ENCODE results near the gene RADIL. TPM values are rescaled to one million over a fixed set of nuclear protein-coding genes. Genes with fewer than 3 reads are reported as not detected.

RADIL gene
- total RNA-seq, 1 donor from 2014 or later, result 0.86 TPM

GRCh38 chr7:4817178-4817901 lies 66.2 kb downstream of the RADIL start:
- Histone ChIP-seq H3K27me3 (ENCODE audit: insufficient read depth, low read length) (no peaks in the 10 kb centered on the region), H3K4me2 (ENCODE audit: low read length) (no peak overlapping the region), H3K9me3 (ENCODE audit: insufficient read depth, low read depth, low read length) (no peaks in the 10 kb centered on the region), H3K36me3 (ENCODE audit: insufficient read depth, low read length) (no peaks in the 10 kb centered on the region), H4K20me1 (ENCODE audit: insufficient read depth, low read length) (no peaks in the 10 kb centered on the region), H3K4me1 (ENCODE audit: insufficient read depth, low read length) (no peaks in the 10 kb centered on the region), H2AFZ (ENCODE audit: low read depth, low read length) (no peak overlapping the region), H3K79me2 (ENCODE audit: insufficient read depth, low read length) (no peaks in the 10 kb centered on the region), H3K4me3 (ENCODE audit: insufficient read depth, low read depth, low read length) (no peak overlapping the region), H3K27ac (ENCODE audit: low read depth, low read length) (no peak overlapping the region), H3K9ac (ENCODE audit: low read length) (no peak overlapping the region)
- DNase-seq (ENCODE audit: low read depth) (no peak), FAIRE-seq (no peak)
- Mint-ChIP-seq H3K36me3 (ENCODE audit: low read depth, unreplicated experiment) (peaks cover 2% of the 10 kb centered on the region), H3K4me1 (ENCODE audit: low read depth, unreplicated experiment) (no peaks in the 10 kb centered on the region), H3K9me3 (ENCODE audit: unreplicated experiment) (peaks cover 12% of the 10 kb centered on the region), H3K27ac (ENCODE audit: unreplicated experiment) (no peak overlapping the region), H3K4me3 (ENCODE audit: unreplicated experiment) (no peak overlapping the region), H3K27me3 (ENCODE audit: low read depth, unreplicated experiment) (peaks cover 29% of the 10 kb centered on the region)
- TF ChIP-seq, protein P1, sequence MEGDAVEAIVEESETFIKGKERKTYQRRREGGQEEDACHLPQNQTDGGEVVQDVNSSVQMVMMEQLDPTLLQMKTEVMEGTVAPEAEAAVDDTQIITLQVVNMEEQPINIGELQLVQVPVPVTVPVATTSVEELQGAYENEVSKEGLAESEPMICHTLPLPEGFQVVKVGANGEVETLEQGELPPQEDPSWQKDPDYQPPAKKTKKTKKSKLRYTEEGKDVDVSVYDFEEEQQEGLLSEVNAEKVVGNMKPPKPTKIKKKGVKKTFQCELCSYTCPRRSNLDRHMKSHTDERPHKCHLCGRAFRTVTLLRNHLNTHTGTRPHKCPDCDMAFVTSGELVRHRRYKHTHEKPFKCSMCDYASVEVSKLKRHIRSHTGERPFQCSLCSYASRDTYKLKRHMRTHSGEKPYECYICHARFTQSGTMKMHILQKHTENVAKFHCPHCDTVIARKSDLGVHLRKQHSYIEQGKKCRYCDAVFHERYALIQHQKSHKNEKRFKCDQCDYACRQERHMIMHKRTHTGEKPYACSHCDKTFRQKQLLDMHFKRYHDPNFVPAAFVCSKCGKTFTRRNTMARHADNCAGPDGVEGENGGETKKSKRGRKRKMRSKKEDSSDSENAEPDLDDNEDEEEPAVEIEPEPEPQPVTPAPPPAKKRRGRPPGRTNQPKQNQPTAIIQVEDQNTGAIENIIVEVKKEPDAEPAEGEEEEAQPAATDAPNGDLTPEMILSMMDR (IDR thresholded peaks at IDR 0.05; ENCODE audit: insufficient read depth, low read depth, low read length), result no peak
- TF ChIP-seq EZH2 (IDR thresholded peaks at IDR 0.05; ENCODE audit: insufficient read depth, low read length), result no peak

DNA sequence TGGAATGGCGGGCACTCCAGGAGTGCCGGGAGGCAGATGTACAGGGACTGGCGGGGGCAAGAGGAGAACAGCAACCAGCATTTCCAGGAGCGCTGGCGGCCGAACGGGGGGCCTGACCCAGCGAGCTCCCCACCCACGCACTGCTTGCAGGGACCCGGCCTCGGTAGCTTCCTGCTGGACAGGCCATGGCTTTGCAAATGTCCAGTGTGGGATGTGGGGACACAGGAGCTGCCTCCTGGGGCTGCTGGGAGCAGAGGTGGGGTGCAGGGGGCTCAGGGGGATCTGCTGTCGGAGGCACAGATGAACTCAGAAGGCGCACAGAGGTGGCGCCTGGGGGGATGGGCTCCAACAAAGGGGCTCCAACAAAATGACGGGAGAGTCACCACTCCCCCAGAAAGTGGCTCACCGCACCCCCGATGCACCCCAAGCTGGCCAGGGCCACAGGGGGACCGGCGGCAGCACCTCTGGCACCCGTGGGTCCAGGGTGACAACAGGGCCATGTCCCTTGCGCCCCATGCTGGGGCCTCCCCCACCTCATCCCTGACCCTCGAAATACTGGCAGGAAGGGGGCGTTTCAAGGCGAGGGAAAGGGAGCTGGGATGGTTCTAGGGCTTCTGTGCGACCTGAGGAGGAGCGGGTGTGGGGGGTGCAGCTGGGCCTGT lies 67.0 kb downstream of the RADIL start:
- Histone ChIP-seq H3K4me1 (ENCODE audit: insufficient read depth, low read length) (no peaks in the 10 kb centered on the region), H3K9me3 (ENCODE audit: insufficient read depth, low read depth, low read length) (no peaks in the 10 kb centered on the region), H3K9ac (ENCODE audit: low read length) (no peak overlapping the region), H4K20me1 (ENCODE audit: insufficient read depth, low read length) (no peaks in the 10 kb centered on the region), H3K4me3 (ENCODE audit: insufficient read depth, low read depth, low read length) (no peak overlapping the region), H3K27ac (ENCODE audit: low read depth, low read length) (no peak overlapping the region), H3K79me2 (ENCODE audit: insufficient read depth, low read length) (no peaks in the 10 kb centered on the region), H3K36me3 (ENCODE audit: insufficient read depth, low read length) (no peaks in the 10 kb centered on the region), H2AFZ (ENCODE audit: low read depth, low read length) (no peak overlapping the region), H3K4me2 (ENCODE audit: low read length) (no peak overlapping the region), H3K27me3 (ENCODE audit: insufficient read depth, low read length) (no peaks in the 10 kb centered on the region)
- FAIRE-seq (no peak), DNase-seq (ENCODE audit: low read depth) (no peak)
- TF ChIP-seq, protein P1 (IDR thresholded peaks at IDR 0.05; ENCODE audit: insufficient read depth, low read depth, low read length), result no peak
- TF ChIP-seq EZH2 (IDR thresholded peaks at IDR 0.05; ENCODE audit: insufficient read depth, low read length), result no peak
- H3K27me3 Mint-ChIP-seq (ENCODE audit: low read depth, unreplicated experiment), result peaks cover 26% of the 10 kb centered on the region
- peaks cover 2% of the 10 kb centered on the region for H3K36me3 Mint-ChIP-seq (ENCODE audit: low read depth, unreplicated experiment)
- H3K27ac Mint-ChIP-seq (ENCODE audit: unreplicated experiment), result no peak overlapping the region
- H3K4me3 Mint-ChIP-seq (ENCODE audit: unreplicated experiment), result no peak overlapping the region
- peaks cover 12% of the 10 kb centered on the region for H3K9me3 Mint-ChIP-seq (ENCODE audit: unreplicated experiment)
- H3K4me1 Mint-ChIP-seq (ENCODE audit: low read depth, unreplicated experiment), result no peaks in the 10 kb centered on the region
